K562 (cell line): Measurements from ENCODE around the gene B3GALNT1. TPM values are rescaled to one million over a fixed set of nuclear protein-coding genes. Genes with fewer than 3 reads are reported as not detected.

ENCODE experiments used
- polyA plus RNA-seq, 8 experiments: library from polyadenylated mRNA; depleted of rRNA in 4 of 8; stranded (reverse) in 5 of 8; unstranded in 3 of 8; fragments of >200 nt; fragmentation: Nextera tagmentation in 2 of 8; fragmentation: Illumina TruSeq in 1 of 8; extraction: Ambion mirVana in 2 of 8; extraction: Trizol in 1 of 8; gene quantifications; 2 replicates each; pipeline versions ENCODE4 v1.2.1 to v1.2.3, GENCODE V29; 2011 to 2014; ENCODE audit warnings: inconsistent platforms in 1 of 8, missing spikeins in 1 of 8
- total RNA-seq, 7 experiments: library from RNA; depleted of rRNA in 6 of 7; stranded (reverse); fragments of >200 nt in 6 of 7; fragmentation: Illumina TruSeq in 2 of 7; extraction: Trizol in 2 of 7; gene quantifications; 2 replicates each; pipeline versions ENCODE4 v1.2.1 to v1.2.3, GENCODE V29; 2011 to 2021; ENCODE audit warnings: low replicate concordance in 1 of 7

B3GALNT1 gene
- total and polyA plus RNA-seq, 9 of the 15 experiments (the other 6 are each of a cell fraction or from before 2014, with no cell fraction given) = 0.53 to 2.0 (median 1.2) TPM

Other genes starting within 250 kb of the B3GALNT1 start
- gene NMD3, start 116.0 kb upstream of the B3GALNT1 start, total RNA-seq (2014; rRNA removed) = 60.3 and 63.5 TPM in 2 replicates
- gene NMD3, start 116.0 kb upstream of the B3GALNT1 start, total RNA-seq (2014; rRNA removed; fragmentation: Illumina TruSeq; extraction: Trizol) = 121 and 133 TPM in 2 replicates
- gene NMD3, start 116.0 kb upstream of the B3GALNT1 start, total RNA-seq (2015; rRNA removed; fragmentation: Illumina TruSeq; extraction: Trizol) = 69.0 and 77.0 TPM in 2 replicates
- 105 and 111 TPM in 2 replicates for gene NMD3, start 116.0 kb upstream of the B3GALNT1 start, total RNA-seq (2021)
- 107 and 129 TPM in 2 replicates for gene NMD3, start 116.0 kb upstream of the B3GALNT1 start, polyA plus RNA-seq (2011; rRNA removed)
- 96.9 and 100 TPM in 2 replicates for gene NMD3, start 116.0 kb upstream of the B3GALNT1 start, polyA plus RNA-seq (2014; fragmentation: Illumina TruSeq; extraction: Trizol)
- 100 to 1,000 TPM; 147 to 178 TPM for gene NMD3, start 116.0 kb upstream of the B3GALNT1 start, polyA plus RNA-seq (2014; fragmentation: Nextera tagmentation; extraction: Ambion mirVana)
- 63.6 and 73.9 TPM in 2 replicates for gene NMD3, start 116.0 kb upstream of the B3GALNT1 start, polyA plus RNA-seq (2014; rRNA removed)